ENCODE measurements around the gene SBNO1.
"Not testable (repeated sequence)": the region's sequence is repeated elsewhere in the genome, so short reads cannot be mapped to it uniquely, and the experiment has no call there.

SBNO1 gene

GRCh38 chr12:123267991-123268843 lies 96.4 kb downstream of the SBNO1 start:
- DNase-seq, result no peak

DNA sequence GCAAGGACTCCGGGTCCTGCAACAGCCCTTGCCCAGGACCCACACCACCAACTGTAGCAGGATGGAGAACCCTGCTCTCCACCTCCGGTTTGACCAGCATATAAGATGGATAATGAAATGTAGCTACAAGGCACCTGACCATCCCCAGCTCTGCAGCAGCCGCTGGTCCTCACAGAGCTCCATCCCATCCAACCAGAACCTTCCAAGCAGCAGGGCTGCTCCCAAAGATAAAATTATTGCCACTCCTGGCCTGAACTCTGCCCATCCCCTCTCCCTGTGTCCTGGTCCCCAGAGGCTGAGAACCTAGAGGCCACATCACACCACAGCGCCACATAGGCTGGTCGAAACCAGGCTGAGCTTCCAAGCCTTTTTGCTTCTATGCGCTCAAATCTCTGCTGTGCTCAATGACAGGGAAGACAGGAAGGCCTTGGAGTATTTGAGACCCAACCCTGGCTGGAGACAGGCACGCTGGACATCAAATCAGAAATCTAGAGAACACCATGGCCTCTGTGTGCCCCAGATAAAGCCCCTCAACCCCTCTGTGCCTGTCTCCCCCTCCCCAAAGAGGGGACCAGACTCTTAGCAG lies 97.2 kb downstream of the SBNO1 start:
- no peak for DNase-seq

- DNase-seq, result no peak
These were observed 97.9 kb downstream of the SBNO1 start for GRCh38 chr12:123266679-123267277.

DNA sequence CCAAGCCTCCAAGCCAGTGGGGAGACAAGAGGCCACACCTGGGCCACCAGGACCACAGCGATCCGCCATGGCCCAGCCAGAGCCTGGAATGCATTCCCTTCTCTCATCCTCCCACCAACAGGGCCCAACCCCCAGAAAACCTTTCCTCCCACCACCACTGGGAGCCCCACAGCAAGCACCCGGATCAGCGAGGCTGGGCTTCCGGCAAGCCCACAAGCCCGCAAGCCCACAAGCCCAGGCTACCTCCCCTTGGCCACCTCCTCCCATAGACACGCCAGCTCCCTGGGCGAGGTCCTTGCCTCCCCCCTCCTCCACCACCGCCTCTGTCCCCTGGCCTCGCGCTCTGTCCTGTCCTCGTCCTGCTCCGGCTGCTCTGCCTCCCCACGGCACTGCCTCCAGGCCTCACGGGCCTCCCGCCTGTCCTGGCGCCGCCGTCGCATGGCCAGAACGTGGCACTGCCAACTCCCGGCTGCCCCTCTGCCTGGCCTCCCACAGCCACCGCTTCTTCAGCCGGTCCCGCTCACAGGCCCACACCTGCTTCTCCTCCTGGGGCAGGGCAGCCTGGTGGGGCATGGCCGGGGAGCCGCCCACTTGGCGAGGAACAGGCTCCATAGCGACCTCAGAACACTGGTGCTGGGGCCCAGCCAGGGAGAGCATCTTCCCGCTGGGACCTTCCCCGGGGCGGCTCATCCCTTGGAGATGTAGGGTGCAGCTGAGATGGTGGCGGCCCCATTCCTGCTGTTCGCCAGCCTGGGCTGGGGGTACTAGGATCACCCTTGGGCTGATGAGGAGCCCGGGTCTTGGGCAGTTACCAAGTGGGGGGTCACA lies 98.6 kb downstream of the SBNO1 start:
- no peak for DNase-seq

DNA sequence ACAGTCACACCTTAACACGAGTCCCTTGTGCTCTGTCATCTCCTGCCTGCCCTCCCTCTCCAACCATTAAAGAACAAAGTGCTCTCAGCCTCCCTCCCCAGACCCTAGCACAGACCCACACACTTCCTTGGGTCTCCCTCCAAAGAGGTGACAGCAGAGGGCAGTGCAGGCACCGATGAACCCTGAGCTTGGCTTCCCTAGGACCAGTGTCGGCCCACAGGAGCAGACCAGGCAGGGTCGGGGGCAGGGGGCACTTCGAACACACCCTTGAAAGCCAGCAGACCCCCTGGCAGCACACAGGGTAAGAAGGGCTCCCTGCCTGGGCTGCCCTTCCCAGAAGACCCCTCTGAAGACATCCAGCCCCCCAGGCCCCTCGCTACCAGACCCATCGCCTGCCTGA lies 100.0 kb downstream of the SBNO1 start:
- no peak for DNase-seq

DNA sequence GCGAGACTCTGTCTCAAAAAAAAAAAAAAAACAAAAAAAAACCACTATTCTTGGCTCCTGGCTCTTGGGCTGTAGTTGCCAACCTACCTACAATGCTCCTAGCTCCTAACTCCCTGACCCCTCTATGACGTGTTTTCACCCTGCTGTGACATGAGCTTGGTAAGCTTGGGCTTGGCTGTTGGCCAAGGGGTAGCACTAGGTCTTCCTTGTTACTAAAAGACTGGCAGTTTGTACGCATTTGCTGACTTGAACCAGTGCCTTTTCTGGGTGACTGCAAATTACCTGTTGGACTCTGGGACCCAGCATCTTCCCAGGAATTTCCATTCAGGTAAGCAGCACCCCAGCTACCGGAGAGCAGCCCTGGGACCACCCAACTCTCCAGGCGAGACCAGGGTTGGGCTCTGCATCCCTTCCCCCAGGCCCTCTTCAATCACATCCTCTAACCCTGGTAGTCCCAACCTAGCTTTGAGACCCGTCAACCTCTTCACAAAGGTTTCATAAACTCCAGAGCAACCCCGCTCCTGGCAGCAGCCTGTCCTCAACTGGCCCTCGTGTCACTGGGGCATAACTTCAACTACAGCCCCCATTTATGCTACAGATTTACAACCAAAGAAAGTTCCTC lies 101.3 kb downstream of the SBNO1 start:
- DNase-seq, result no peak

DNA sequence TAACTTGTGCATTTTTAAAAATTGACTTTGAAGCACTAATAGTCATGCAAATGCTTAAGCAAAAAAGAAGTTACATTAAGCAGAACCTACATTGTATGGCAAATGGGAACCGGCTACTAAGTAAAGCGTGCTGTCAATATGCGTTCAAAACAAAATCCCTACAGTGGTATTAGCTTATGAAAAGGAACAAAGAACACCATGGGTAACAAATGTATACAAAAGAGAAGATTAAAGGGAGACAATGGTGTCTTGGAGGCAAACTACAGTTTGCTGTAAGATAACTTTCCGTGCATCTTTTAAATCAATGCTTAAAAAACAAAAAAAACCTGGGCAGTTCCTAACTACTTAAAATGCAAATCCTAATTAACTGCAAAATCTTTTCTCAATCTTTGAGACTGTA lies 103.5 kb downstream of the SBNO1 start:
- no peak for DNase-seq

DNA sequence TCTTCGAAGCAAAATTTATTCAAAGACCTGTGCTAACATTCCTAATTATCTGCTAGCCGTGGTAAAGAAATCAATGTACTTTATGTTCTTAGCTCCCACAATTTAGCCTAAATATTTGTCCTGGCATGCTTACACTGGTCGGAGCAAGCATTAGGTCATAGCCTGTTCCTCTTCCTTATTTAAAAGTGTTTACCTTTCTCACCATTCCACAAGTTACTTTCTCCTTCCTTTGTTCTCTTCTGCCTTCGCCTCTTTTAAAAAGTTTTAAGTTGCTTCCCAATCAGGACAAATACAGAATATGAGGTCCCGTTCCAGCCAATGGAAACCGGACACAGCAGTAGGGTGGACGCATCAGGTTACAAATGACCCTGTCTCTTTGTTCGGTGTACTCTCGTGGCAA lies 104.6 kb downstream of the SBNO1 start:
- no peak for DNase-seq

DNA sequence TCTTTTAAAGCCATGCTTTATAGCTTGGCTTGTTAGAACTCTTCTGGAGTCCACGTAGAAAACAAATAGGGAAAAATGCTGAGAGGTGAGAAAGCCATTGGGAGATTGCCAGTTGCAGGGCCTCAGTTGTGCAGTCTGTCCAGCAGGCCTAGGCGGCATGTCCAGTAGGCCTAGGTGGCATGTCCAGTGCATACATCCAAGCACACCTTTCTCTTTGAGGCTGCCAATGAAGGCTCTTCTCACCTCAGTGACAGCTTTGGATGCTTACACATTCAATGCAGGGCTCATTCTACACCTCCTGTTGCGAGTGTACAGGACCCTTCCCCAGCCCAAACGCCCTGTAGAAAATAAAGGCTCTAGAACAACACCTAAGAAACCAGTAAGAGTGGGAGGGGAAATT lies 106.1 kb downstream of the SBNO1 start:
- no peak for DNase-seq

- DNase-seq, result no peak
These were observed 109.7 kb downstream of the SBNO1 start for GRCh38 chr12:123254853-123255446.

DNA sequence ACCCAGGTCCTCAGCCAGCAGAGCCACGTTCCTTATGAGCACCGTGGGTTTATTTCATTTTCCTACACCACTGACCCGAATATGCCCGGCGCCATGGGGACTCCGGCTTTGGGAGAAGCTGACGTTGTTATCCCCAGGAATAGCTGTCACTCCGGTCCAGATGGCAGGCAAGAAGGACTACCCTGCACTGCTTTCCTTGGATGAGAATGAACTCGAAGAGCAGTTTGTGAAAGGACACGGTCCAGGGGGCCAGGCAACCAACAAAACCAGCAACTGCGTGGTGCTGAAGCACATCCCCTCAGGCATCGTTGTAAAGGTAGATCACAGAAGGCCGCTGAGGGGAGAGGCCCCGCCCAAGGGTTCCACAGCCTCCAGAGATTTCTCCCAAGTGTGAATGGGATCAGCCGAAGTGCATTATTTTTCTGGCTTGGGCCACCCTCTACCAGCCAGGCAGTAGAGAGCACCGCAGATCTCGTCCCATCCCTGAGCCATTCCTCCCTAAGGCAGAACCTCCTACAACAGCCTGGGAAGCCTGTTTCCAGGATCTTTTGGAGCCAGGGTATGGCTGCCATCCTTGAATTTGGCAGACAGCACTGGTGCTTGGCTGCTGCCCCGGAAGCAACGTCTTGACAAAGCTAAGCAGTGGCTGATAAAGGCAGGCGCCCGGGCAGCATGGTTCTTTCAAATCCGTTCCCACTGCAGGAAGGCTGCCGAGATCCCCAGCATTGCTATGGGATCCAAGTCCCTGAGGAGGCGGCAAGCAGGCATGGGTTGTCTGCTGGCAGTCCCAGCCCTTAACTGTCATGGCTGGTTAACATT lies 110.8 kb downstream of the SBNO1 start:
- no peak for DNase-seq

- DNase-seq, result not testable (repeated sequence)
These were observed 112.3 kb downstream of the SBNO1 start for GRCh38 chr12:123252365-123252764.

DNA sequence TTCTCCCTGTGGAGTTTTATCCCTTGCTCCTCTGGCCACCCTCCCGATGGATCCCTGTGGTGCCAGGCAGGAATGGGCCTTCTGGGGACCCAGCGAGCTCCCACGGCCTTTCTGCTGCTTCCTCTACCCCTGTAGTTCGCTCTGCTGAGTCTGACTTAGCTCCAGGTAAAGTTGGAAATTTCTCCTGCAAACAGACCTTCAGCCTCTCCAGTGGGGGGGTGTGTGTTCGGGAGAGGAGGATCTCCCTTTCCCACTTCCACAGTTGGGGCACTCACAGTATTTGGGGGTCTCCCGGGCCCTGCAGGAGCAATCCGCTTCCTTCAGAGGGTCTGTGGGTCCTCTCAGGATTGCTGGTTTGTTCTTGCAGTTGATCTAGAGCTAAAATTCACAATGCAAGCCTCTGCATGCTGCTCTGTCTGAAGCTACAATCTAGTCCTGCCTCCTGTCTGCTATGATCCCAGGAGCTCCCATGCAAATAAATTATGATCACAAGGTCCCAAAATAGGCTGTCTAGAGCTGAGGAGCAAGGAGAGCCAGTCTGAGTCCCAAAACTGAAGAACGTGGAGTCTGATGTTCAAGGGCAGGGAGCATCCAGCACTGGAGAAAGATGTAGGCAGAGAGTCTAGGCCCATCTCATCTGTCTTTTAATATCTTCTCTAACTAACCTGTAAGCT lies 113.1 kb downstream of the SBNO1 start:
- no peak for DNase-seq

DNA sequence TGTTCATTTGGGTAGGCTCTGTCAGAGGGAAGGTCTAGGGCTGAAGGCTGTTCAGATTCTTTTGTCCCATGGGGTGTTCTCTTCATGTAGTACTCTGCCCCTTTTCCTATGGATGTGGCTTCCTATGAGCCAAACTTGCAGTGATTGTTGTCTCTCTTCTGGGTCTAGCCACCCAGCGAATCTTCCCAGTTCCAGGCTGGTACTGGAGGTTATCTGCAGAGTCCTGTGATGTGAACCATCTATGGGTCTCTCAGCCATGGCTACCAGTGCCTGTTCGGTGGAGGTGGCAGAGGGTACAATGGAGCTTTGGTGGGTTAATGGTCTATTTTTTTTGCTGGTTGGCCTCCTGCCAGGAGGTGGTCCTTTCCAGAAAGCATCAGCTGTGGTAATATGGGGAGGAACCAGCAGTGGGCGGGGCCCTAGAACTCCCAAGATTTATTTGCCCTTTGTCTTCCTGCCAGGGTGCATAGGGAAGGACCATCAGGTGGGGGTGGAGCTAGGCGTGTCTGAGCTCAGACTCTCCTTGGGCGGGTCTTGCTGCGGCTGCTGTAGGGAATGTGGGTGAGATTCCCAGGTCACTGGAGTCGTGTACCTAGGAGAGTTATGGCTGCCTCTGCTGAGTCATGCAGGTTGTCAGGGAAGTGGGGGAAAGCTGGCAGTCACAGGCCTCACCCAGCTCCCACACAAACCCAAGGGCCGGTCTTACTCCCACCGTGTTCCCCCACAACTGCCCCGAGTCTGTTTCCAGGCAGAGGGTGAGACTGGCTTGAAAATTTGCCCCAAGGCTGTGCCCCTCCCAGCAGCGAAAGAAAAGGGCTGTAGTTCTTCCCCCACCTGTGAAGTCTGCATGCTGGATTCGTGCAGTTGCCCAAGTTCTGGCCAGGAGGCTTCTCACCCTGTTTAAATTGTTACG lies 113.9 kb downstream of the SBNO1 start:
- DNase-seq, result peak; percentile 44

GRCh38 chr12:123248996-123249741 lies 115.5 kb downstream of the SBNO1 start:
- DNase-seq, result not testable (repeated sequence)

DNA sequence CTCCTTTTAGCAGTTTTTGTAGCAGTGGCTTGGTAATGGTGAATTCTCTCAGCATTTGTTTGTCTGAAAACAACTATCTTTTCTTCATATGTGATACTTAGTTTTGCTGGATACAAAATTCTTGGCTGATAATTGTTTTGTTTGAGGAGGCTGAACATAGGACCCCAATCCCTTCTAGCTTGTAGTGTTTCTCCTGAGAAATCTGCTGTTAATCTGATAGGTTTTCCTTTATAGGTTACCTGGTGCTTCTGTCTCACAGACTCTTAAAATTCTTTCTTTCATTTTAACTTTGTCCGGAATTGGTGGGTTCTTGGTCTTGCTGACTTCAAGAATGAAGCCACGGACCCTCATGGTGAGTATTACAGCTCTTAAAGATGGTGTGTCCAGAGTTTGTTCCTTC lies 116.5 kb downstream of the SBNO1 start:
- not testable (repeated sequence) for DNase-seq

DNA sequence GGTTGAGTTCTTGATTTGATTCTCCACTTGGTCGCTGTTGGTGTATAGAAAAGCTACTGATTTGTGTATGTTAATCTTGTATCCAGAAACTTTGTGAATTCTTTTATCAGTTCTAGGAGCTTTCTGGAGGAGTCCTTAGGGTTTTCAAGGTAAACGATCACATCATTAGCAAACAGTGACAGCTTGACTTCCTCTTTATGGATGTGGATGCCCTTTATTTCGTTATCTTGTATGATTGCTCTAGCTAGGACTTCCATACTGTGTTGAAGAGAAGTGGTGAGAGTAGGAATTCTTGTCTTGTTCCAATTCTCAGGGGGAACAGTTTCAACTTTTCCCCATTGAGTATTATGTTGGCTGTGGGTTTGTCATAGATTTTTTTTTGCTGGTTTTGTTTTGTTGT lies 119.0 kb downstream of the SBNO1 start:
- DNase-seq, result no peak

DNA sequence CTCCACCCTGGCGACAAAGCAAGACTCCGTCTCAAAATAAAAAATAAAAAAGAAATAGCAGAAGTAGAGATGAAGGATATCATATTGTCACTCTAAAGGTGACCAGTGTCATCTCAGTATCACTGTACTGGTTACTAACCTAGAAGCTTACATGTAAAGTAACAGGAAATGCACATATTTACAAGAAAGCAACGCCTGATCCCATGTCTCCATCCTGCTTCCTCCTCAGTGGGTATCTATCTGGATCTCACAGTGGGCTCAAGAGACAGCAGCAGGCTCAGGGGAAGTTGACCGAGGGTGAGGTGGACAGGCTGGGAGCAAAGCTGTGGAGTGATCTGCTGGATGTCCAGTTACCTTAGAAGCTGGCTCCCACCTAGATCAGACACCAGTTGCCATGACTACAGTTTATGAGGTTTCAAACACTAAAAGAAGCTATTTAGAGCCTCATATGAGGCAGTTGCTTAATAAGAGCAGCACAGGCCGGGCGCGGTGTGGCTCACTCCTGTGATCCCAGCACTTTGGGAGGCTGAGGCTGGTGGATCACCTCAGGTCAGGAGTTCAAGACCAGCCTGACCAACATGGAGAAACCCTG lies 120.9 kb downstream of the SBNO1 start:
- DNase-seq, result no peak
